GM18505 (cell line): Measurements from ENCODE around the gene NTN3.
A peak's percentile ranks its signal among the peaks of the same experiment; 100 is the strongest.

Experiments used
- ATAC-seq: cut with Tn5 transposase; IDR thresholded peaks from one replicate; pipeline ENCODE4 v1.9.1; 2021; ENCODE audit not compliant: unreplicated experiment
- POLR2A ChIP-seq: IDR thresholded peaks from 4 replicates; pipeline ENCODE4 v1.6.1; 2011; ENCODE audit warnings: borderline replicate concordance; ENCODE audit not compliant: insufficient read depth, insufficient read length; ENCODE audit errors: extremely low read depth

Gene NTN3

DNA sequence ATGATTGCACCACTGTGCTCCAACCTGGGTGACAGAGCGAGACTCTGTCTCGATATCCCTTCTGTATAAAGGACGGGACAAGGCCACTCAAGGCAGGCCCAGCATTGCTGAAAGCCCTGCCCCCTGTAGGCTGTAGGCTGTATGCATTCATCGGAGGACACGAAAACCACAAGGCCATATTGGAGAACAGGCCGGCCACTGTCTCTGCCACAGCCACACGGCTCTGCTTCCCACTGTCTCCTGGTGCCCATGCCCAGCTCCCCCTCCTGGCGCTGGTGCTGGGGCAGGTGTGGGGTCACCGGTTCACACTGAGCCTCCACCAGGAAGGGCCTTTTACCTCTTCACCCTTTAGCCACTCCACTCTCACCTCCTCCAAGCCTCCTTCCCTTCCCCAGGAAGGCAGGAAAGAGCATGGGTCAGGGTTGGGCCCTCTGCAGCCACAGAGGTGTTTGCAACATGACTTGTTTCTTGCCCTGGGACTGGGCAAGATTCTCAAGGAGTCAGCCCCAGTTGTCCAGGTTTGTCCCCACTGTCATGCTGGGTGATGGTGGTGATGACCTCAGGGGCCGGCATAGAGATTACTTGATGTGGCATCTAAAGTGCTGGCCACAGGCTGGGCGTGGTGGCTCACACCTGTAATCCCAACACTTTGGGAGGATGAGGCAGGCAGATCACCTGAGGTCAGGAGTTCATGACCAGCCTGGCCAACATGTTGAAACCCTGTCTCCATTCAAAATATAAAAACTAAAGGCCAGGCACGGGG is 5.3 kb upstream of the NTN3 start:
- TF ChIP-seq POLR2A: no peak
- ATAC-seq: no peak

DNA sequence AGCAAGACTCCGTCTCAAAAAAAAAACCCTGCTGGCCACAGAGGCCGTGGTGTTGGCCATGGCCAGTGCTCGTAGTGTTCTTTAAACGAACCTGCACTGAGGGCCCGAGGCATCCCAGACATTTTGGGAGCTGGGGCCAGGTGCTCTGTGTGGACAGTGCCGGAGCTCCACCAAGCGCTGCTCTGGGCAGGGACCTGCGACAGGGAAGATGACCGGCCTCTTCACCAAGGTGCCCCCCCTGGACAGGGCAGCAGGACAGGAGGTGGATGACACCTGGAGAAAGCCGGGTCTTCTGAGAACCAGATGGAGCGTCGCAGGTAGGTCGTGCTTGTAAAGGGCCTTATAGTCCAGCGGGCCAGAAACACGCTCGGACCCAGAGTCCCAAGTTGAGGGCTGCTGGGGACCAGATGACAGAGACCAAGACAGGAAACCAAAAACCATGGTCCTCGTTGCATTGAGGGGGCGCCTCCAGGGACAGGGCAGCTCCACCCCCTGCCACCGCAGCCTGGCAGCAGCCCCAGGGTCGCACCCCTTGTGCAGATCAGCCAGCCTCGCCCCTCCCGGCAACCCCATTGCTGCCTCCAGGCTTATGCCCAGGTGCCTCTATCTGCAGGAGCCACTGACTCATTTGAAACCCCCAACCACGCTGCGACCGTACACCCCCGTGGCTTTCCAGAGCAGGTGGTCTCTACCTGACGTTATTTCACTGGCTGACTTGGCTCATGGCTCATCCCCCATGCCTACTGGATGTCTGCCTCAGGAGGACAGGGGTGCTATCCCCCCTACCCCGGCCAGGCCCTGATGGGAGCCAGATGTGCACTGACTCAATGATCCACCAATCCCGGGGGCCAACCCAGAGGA is 4.2 kb upstream of the NTN3 start:
- ATAC-seq: no peak
- no peak for TF ChIP-seq POLR2A

DNA sequence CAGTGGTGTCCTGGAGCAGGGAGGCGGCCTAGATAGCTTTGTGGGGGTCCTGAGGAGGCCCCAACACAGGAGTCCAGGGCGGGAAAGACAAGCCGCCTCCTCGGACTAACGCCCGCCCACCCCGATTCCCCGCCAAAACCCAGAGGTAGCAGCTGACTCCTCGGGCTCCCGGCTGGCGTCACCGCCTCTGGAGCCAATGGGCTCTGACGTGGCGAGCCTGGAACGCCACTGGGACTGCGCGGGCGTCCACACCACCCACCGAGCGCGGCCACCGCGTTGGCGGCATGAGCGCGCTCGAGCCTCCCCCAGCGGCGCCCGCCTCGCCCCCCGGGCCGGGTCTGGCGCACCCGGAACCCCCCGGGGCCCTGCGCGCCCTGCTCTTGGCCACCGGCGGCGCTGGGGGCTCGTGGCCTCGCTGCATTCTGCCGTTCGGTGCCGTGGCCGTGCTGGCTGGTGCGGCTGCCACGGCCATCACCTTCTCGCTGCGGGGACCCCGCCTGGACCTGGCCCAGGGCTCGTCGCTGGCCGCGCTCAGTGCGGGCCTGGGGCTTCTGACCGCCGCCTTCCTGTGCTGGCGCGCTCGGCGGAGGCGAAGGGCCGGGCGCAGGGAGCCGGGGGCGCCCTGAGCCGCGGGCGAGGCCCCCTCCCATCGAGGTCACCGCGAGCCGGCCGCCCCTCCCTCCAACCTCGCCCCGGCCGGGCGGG is 3.4 kb upstream of the NTN3 start:
- no peak for ATAC-seq
- TF ChIP-seq POLR2A: peak; percentile 38

DNA sequence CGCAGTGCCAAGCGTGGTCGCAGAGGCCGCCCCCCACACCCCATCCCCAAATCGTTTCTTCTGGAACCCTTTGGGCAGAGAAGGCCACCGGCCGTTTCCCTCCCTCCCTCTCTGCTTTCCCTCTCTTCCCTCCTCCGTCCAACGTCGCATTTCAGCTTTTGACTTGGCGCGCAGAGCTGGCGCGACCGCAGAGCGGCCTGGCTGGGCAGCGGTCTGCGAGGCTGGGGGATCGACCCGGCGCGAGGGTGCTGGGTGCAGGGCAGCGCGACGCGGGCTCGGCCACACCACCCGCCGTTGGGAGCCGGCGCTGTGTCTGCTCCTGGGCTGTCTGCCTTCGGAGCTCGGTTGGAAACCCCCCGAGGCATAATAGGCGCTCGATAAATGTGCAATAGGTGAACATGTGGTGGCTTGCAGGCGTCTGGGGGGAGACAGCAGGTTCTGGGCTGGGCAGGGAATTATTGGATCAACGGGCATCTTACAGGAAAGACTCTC is 2.8 kb upstream of the NTN3 start:
- ATAC-seq: no peak
- TF ChIP-seq POLR2A: no peak

DNA sequence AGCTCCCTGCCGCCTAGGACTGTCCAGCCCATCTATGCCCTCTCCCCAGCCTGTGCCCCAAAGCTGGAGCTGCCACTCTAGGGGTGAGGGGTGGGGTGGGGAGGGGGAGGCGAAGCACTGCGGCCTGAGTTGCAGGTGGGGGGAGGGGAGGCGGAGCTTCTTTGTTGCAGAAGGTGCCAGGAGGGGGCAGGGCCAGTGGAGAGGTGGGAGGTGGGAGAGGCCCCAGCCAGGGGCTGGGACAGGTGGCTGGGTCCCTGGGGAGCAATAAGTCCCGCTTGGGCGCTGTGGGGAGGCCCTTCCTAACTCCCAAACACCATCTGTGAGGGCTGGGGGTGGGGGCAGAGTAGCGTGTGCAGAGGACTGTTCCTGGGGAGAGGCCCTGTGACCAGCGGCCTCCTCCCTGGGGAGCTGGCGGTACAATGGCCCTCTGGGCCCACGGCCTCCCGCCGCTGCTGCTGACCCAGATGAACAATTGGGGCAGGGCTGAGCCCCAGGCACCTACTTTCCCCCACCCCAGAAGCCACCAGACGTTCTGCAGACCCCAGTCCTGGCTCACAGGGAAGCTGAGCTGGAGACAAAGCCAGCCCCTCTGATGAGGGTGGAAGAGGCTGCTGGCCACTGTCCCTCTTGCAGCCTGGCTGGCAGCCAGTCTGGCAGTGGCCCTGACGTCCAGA is 2.2 kb upstream of the NTN3 start:
- TF ChIP-seq POLR2A: no peak

DNA sequence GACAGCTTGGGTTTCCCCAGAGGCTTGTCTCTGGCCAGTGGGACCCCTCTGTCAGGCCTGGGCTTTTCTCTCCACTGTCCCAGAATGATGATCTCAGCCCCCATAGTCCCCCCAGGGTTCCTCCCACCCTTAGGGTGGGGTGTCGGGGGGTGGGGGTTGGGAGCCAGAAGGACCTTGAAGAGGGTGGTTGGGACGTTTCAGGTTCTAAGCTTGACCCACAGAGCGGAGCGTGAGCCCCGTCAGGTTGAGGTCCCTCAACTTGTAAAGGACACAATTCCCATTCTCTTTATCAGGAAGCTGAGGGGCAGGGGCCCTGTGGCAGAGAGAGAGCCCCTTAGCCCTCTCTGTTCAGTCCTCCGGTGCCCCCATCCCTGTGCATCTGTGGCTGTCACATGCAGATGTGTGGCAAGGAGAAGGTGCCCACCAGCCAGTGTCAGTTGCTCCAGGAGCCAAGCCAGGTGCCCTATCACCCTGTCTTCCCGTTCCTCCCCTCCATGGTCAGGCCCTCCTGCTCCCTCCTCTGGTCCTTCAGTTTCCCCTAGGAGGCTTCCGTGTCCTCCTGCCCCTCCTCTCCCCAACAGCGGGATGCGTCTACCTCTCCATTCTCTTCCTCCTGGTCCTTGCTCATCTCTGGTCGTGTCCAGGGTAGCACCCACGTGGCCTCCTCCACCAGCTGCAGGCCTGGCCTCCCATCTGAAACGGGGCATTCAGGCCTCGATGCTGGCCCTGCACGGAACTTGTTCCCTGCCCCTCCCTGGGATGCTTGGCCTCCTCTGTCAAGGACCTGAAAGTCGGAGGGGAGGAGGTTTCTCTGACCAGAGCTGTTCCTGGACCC is 1.5 kb upstream of the NTN3 start:
- TF ChIP-seq POLR2A: no peak
- ATAC-seq: no peak

More for the DNA sequence above, 2.2 kb upstream of the NTN3 start:
- ATAC-seq: no peak

DNA sequence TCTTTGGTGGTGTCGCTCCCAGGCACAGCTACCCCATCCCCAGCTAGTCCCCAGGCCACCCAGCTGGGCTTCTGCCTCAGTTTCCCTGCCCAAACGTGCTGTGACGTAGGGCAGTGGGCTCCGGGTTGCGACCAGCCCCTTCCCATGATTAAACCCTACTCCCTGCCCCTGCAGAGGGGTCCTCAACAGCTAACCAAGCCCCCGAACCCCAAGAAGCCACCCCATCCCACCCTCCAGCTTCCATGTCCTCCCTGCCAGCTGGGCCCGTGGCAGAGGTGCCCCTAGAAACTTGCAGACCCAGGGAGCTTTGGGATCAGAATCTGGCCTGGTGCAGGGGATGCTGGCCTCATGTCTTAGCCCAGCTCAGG is 879 bp upstream of the NTN3 start:
- ATAC-seq: no peak
- no peak for TF ChIP-seq POLR2A

DNA sequence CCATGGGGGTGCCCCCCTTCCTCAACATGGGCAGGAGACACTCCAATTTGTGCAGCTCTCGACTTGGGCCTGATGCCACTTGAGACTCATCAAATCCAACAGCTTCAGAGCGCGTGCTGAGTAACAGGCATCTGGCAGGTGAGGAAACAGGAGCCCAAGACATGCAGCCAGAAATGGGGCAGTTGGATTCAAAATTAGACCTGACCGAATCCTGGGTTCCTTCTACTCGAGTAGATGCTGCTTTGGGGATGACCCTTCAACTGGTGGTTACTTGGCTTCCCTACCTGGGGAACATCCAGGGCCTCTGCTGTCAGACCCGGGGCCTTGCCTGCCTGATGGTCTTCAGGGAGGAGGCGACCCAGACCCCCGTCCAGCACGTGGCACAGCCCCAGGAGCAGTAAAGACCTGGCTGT is 488 bp upstream of the NTN3 start:
- no peak for TF ChIP-seq POLR2A
- no peak for ATAC-seq

DNA sequence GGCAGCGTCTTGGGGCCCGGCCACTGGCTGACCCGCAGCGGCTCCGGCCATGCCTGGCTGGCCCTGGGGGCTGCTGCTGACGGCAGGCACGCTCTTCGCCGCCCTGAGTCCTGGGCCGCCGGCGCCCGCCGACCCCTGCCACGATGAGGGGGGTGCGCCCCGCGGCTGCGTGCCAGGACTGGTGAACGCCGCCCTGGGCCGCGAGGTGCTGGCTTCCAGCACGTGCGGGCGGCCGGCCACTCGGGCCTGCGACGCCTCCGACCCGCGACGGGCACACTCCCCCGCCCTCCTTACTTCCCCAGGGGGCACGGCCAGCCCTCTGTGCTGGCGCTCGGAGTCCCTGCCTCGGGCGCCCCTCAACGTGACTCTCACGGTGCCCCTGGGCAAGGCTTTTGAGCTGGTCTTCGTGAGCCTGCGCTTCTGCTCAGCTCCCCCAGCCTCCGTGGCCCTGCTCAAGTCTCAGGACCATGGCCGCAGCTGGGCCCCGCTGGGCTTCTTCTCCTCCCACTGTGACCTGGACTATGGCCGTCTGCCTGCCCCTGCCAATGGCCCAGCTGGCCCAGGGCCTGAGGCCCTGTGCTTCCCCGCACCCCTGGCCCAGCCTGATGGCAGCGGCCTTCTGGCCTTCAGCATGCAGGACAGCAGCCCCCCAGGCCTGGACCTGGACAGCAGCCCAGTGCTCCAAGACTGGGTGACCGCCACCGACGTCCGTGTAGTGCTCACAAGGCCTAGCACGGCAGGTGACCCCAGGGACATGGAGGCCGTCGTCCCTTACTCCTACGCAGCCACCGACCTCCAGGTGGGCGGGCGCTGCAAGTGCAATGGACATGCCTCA is 773 bp downstream of the NTN3 start:
- TF ChIP-seq POLR2A: no peak
- ATAC-seq: no peak

DNA sequence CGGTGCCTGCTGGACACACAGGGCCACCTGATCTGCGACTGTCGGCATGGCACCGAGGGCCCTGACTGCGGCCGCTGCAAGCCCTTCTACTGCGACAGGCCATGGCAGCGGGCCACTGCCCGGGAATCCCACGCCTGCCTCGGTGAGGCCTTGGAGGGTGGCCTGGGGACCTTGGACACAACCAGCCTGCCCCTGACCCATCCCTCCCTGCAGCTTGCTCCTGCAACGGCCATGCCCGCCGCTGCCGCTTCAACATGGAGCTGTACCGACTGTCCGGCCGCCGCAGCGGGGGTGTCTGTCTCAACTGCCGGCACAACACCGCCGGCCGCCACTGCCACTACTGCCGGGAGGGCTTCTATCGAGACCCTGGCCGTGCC is 1.4 kb downstream of the NTN3 start:
- no peak for ATAC-seq
- TF ChIP-seq POLR2A: no peak

DNA sequence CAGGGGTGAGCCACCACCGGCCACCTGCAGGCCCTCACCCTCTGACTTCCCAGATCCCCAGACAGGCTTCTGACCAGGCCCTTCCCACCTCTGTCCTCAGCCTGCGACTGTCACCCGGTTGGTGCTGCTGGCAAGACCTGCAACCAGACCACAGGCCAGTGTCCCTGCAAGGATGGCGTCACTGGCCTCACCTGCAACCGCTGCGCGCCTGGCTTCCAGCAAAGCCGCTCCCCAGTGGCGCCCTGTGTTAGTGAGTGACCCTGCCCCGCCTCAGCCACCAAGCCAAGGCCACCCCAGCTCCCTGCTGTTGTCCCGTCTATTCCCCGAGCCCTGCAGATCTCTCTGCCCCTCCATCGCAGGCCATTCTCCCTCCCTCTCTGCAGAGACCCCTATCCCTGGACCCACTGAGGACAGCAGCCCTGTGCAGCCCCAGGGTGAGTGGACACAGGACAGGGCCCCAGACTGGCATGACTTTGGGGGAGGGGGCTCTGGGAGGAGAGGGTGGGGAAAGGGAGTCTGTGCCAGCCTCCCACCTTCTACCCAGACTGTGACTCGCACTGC is 1.9 kb downstream of the NTN3 start:
- no peak for TF ChIP-seq POLR2A
- no peak for ATAC-seq

DNA sequence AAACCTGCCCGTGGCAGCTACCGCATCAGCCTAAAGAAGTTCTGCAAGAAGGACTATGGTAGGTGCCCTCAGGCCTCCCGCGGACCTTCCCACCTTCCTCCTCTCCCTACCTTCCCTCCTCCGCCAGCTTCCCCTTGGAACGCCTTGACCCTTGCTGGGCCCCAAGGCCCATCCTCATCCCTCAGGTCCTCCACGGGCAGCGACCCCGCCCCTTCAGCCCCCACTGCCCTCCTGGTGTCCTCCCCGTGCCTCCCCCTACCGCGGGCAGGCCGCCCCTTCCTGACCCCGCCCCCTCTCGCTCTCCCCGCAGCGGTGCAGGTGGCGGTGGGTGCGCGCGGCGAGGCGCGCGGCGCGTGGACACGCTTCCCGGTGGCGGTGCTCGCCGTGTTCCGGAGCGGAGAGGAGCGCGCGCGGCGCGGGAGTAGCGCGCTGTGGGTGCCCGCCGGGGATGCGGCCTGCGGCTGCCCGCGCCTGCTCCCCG is 2.4 kb downstream of the NTN3 start:
- no peak for ATAC-seq
- no peak for TF ChIP-seq POLR2A
